ENCODE measurements around the gene DIPK1C. TPM values are rescaled to one million over a fixed set of nuclear protein-coding genes. Genes with fewer than 3 reads are reported as not detected.
"Not testable (repeated sequence)": the region's sequence is repeated elsewhere in the genome, so short reads cannot be mapped to it uniquely, and the experiment has no call there.

Gene DIPK1C
- not detected in 2 replicates for polyA plus RNA-seq (2014; cell fraction: cytosol; rRNA removed)
- polyA plus RNA-seq (2014; cell fraction: nucleus; rRNA removed): not detected in 2 replicates

GRCh38 chr18:74457043-74457724 is at the start of gene DIPK1C:
DIPK1C (minus strand) TSS chr18:74457308; CDS start chr18:74457259, 49 bp downstream.
- no peak for DNase-seq (ENCODE audit: low spot score)

DNA sequence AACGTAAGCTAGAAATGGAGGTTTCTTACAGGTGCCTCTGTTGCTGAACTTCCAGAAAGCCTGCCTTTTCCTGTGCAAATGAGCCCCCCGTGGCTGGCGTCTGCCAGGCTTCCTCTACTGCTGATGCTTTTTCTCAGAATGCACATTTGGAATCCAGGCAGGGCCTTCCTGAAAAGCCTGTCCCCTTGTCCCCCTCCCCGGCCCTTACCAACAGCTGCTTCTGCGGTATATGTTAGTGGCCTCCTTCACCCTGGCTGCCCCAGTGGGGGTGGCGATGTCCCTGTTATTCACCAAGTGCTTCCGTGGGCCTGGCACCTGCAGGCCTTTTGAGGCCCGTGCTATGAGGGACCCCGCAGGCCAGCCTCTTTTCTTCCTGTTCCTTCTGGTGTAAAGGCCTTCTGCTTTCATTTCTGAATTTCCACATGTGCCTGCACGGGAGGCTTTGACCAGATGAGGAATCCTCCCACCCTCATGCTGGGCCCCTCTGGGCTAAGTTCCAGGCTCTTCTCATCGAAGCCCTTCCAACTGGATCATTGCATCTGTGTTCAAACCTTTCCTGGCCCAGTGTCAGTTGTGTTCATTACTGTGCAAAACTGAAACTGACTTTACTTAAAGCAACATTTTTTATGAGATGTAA is 49.5 kb upstream of the DIPK1C start:
- DNase-seq (ENCODE audit: low spot score): no peak

- no peak for DNase-seq (ENCODE audit: low spot score)
Measured at GRCh38 chr18:74505776-74506175, 48.7 kb upstream of the DIPK1C start.

DNA sequence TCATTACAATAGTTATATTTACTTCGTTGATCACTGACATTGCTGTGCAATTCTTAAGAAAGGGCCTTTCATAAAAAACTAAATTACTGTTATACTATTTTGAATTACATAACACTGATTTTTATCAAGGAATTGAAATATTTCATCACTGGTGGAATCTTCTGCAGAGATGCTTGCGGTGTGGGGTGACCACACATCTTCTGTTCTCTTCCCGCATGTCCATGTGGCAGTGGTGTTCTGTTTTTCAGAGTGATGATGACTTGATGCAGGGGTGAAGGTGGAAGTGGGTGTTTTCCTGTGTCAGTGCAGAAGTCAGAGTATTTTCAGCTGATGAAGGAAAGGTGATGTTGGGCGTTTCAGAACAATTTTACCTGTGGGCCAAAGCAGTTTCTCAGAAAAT is 46.0 kb upstream of the DIPK1C start:
- DNase-seq (ENCODE audit: low spot score): no peak

- no peak for DNase-seq (ENCODE audit: low spot score)
Measured at GRCh38 chr18:74501386-74501785, 44.3 kb upstream of the DIPK1C start.

DNA sequence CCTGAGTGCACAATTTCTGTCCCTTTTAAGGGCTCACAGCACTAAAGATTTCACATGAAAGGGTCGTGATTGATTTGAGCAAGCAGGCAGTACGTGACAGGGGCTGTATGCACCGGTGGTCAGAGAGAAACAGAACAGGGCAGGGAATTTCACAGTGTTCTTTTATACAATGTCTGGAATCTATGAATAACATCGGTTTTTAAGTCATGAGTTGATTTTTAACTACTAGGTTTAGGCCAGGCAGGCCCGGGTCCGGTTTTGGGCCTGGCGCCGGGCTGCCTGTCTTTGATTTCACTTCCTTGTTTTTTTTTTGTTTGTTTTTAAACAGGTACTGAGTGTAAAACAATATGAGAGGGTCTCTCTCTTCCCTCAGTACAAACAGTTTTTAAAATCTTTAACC is 43.7 kb upstream of the DIPK1C start:
- not testable (repeated sequence) for DNase-seq (ENCODE audit: low spot score)

- DNase-seq (ENCODE audit: low spot score): no peak
Measured at GRCh38 chr18:74500372-74500771, 43.3 kb upstream of the DIPK1C start.

GRCh38 chr18:74499633-74500032 is 42.5 kb upstream of the DIPK1C start:
- no peak for DNase-seq (ENCODE audit: low spot score)

DNA sequence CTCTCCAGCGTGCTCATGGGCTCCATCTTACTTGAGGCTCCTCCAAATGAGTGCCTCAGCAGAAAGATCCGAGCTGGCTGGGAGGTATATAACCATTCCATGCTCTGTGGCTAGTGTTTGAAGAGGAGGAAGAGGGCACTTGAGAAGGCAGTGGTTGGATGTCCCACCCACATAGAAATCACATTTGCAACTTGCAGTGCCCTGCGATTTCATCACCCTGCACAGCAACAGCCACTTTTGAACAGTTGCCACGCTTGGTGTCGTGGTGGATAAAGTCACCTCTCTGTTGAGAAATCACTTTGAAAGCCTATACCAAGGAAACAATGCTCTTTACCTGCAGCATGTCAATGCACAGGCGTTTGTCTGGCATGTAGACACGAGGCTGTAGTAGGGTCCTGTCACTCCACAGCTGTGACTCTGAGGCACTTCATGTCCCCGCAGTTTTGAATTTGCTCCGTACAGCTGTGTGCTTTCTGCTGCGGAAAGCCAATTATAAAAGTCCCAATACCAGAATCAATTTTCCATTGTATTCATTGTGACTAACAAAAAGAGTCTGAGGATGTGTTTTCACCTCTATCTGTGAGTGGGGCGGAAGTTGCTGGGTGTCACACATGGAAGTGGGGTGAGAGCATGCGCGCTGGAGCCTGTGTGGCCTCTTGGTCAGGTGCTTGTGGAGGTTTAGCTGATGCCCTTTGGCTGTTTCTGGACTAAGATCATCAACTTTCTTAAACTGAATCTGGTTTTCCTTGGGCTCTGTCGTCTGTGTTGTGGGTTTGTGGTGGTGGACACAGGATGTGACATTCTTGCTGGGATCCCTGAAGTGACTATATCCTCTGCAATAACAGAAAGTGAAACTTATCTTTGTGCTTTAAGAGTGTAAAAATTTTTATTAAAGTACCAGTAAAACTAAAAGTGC is 41.9 kb upstream of the DIPK1C start:
- DNase-seq (ENCODE audit: low spot score): no peak

GRCh38 chr18:74497778-74498177 is 40.7 kb upstream of the DIPK1C start:
- no peak for DNase-seq (ENCODE audit: low spot score)

- no peak for DNase-seq (ENCODE audit: low spot score)
Measured at GRCh38 chr18:74497324-74497676, 40.2 kb upstream of the DIPK1C start.

GRCh38 chr18:74496508-74497323 is 39.6 kb upstream of the DIPK1C start:
- peak; percentile 71 for DNase-seq (ENCODE audit: low spot score)

- peak; percentile 99 for DNase-seq (ENCODE audit: low spot score)
Measured at GRCh38 chr18:74495581-74496507, 38.7 kb upstream of the DIPK1C start, which contains the start of gene CNDP2. CNDP2 (plus strand) TSS chr18:74496363; CDS start chr18:74499974, 3,611 bp downstream.

DNA sequence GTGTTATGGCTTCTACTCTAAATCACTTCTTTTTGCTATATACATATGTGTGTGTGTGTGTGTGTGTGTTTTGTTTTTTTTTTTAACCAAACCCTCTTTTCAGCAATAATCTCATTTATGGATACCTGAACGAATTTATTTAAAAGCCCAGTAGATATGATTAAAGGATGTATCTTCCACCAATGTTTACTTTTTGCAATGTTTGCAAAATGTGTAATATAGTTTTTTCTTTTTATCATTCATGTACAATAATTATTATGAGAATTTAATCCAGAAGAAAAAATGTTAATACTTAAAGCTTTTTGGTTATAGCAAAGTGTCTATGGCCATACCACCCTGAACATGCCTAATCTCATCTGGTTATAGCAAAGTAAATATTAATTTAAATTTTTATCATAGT is 37.4 kb upstream of the DIPK1C start:
- no peak for DNase-seq (ENCODE audit: low spot score)

- peak; percentile 64 for DNase-seq (ENCODE audit: low spot score)
Measured at GRCh38 chr18:74493689-74494088, 36.6 kb upstream of the DIPK1C start.

- no peak for DNase-seq (ENCODE audit: low spot score)
Measured at GRCh38 chr18:74492259-74492658, 35.2 kb upstream of the DIPK1C start.

- DNase-seq (ENCODE audit: low spot score): no peak
Measured at GRCh38 chr18:74489676-74490075, 32.6 kb upstream of the DIPK1C start.

DNA sequence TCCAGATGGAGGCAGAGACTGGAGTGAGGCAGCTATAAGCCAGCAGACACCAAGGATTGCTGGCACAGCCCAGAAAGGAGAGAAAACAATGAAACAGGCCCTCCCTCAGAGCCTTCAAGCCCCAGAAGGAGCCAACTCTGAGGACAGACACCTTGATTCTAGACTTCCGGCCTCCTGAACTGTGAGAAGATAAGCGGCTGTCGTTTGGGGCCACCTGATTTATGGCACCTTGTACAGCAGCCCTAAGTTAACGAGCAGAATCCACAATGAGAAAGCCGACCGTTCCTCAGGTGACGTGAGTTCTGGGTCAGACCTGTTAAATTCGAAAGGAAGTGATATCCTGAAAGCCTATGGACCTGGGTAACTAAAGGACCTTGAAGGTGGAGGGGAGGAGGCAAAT is 31.8 kb upstream of the DIPK1C start:
- no peak for DNase-seq (ENCODE audit: low spot score)

DNA sequence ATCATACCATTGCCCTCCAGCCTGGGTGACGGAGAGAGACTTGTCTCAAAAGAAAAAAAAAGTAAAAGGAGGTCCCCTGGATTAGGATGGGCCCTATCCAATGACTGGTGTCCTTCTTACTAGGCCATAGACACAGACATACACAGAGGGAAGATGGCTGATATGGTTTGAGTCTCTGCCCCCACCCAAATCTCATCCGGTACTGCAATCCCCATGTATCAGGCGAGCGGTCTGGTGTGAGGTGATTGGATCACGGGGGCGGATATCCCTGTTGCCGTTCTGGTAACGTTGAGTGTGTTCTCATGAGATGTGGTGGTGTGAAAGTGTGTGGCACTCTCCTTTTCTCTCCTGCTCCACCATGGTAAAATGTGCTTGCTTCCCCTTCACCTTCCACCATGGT is 31.2 kb upstream of the DIPK1C start:
- no peak for DNase-seq (ENCODE audit: low spot score)
